H1 (cell line): ENCODE measurements around the gene PPRC1.

ENCODE experiments used
- BCL11A ChIP-seq, 2 experiments: IDR thresholded peaks; one replicate each; pipeline ENCODE4 v1.6.1; 2011; ENCODE audit warnings: low read depth in 2 of 2, low read length in 2 of 2, mild to moderate bottlenecking in 2 of 2
- EZH2 ChIP-seq: fragments of 200-600 bp; sonication (generic); IDR thresholded peaks from 2 replicates; pipeline ENCODE4 v1.7.1; 2012; ENCODE audit warnings: low read depth, mild to moderate bottlenecking, moderate library complexity, low read length, inconsistent platforms; ENCODE audit not compliant: severe bottlenecking
- POLR2AphosphoS5 ChIP-seq: IDR thresholded peaks from 2 replicates; pipeline ENCODE4 v1.6.1; 2011; ENCODE audit warnings: low read depth, low read length
- RFX5 ChIP-seq: IDR thresholded peaks from 2 replicates; pipeline ENCODE4 v1.6.1; 2011; ENCODE audit warnings: low read depth, low read length, improper control_type of control experiment, borderline replicate concordance
- SP2 ChIP-seq: IDR thresholded peaks from 2 replicates; pipeline ENCODE4 v1.6.1; 2012; ENCODE audit warnings: mild to moderate bottlenecking, low read length, inconsistent platforms
- TBP ChIP-seq: IDR thresholded peaks from 2 replicates; pipeline ENCODE4 v1.6.1; 2011; ENCODE audit warnings: low read depth, low read length, improper control_type of control experiment
- YY1 ChIP-seq: IDR thresholded peaks from 2 replicates; pipeline ENCODE4 v1.6.1; 2011; ENCODE audit warnings: low read depth, mild to moderate bottlenecking, low read length
- TF ChIP-seq, protein P1 (sequence below), 3 experiments: IDR thresholded peaks; 1 replicate in 2 of 3; 2 replicates in 1 of 3; pipeline versions ENCODE4 v1.5.1 to v1.6.1; 2011; ENCODE audit warnings: low read length in 3 of 3, mild to moderate bottlenecking in 3 of 3, inconsistent platforms in 2 of 3, low read depth in 1 of 3, moderate library complexity in 1 of 3; ENCODE audit not compliant: insufficient read depth in 1 of 3; ENCODE audit errors: control extremely low read depth in 1 of 3
- TF ChIP-seq, protein P2 (sequence below): IDR thresholded peaks from 2 replicates; pipeline ENCODE4 v1.6.1; 2012; ENCODE audit warnings: inconsistent platforms
- TF ChIP-seq, protein P3 (sequence below): IDR thresholded peaks from 2 replicates; pipeline ENCODE4 v1.6.1; 2012; ENCODE audit warnings: inconsistent platforms
- TF ChIP-seq, protein P4 (sequence below): IDR thresholded peaks from 2 replicates; pipeline ENCODE4 v1.6.1; 2011; ENCODE audit warnings: low read length, improper control_type of control experiment

DNA sequence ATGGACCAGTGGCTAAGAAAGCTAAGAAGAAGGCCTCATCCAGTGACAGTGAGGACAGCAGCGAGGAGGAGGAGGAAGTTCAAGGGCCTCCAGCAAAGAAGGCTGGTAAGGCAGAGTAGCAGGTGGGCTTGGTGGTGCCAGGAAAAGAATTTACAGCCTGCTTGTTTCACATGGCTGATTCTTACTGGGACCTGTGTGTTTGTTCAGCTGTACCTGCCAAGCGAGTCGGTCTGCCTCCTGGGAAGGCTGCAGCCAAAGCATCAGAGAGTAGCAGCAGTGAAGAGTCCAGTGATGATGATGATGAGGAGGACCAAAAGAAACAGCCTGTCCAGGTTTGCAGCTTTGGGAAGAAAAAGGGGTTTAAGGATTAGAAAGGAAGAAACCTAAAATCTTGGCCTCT, 24.4 kb downstream of the PPRC1 start:
- TF ChIP-seq YY1 (no peak), EZH2 (no peak), TBP (no peak), SP2 (no peak), POLR2AphosphoS5 (no peak; the same call in 1 of the 2 replicates), BCL11A (IDR thresholded peaks at IDR 0.05; ENCODE audit: low read depth in 2 of 2, low read length in 2 of 2) (no peak), RFX5 (no peak)
- TF ChIP-seq, protein P1, sequence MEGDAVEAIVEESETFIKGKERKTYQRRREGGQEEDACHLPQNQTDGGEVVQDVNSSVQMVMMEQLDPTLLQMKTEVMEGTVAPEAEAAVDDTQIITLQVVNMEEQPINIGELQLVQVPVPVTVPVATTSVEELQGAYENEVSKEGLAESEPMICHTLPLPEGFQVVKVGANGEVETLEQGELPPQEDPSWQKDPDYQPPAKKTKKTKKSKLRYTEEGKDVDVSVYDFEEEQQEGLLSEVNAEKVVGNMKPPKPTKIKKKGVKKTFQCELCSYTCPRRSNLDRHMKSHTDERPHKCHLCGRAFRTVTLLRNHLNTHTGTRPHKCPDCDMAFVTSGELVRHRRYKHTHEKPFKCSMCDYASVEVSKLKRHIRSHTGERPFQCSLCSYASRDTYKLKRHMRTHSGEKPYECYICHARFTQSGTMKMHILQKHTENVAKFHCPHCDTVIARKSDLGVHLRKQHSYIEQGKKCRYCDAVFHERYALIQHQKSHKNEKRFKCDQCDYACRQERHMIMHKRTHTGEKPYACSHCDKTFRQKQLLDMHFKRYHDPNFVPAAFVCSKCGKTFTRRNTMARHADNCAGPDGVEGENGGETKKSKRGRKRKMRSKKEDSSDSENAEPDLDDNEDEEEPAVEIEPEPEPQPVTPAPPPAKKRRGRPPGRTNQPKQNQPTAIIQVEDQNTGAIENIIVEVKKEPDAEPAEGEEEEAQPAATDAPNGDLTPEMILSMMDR (IDR thresholded peaks at IDR 0.05; ENCODE audit: control extremely low read depth in 1 of 3, insufficient read depth in 1 of 3, low read depth in 1 of 3, low read length in 3 of 3): no peak
- TF ChIP-seq, protein P2, sequence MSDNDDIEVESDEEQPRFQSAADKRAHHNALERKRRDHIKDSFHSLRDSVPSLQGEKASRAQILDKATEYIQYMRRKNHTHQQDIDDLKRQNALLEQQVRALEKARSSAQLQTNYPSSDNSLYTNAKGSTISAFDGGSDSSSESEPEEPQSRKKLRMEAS: no peak
- TF ChIP-seq, protein P3, sequence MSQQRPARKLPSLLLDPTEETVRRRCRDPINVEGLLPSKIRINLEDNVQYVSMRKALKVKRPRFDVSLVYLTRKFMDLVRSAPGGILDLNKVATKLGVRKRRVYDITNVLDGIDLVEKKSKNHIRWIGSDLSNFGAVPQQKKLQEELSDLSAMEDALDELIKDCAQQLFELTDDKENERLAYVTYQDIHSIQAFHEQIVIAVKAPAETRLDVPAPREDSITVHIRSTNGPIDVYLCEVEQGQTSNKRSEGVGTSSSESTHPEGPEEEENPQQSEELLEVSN: no peak
- TF ChIP-seq, protein P4, sequence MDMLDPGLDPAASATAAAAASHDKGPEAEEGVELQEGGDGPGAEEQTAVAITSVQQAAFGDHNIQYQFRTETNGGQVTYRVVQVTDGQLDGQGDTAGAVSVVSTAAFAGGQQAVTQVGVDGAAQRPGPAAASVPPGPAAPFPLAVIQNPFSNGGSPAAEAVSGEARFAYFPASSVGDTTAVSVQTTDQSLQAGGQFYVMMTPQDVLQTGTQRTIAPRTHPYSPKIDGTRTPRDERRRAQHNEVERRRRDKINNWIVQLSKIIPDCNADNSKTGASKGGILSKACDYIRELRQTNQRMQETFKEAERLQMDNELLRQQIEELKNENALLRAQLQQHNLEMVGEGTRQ: no peak
